GM23338 (cell line): Measurements from ENCODE around the gene EVL. TPM values are rescaled to one million over a fixed set of nuclear protein-coding genes. Genes with fewer than 3 reads are reported as not detected.

Source experiments
- ATAC-seq: fragments of 200-7000 bp; cut with Tn5 transposase; 3 replicates; pipeline ENCODE4 v1.9.1; 2020
- DNase-seq: peaks from one replicate; pipeline ENCODE4 v3.0.0-alpha.2; 2015; ENCODE audit warnings: low spot score
- H2AFZ ChIP-seq: fragments of 200-600 bp; sonication (generic); 2 replicates; pipeline ENCODE4 v1.8.0; 2016; ENCODE audit warnings: antibody characterized with exemption, mild to moderate bottlenecking, moderate library complexity
- H3F3A ChIP-seq: fragments of 200-600 bp; sonication (generic); replicated peaks from 2 replicates; pipeline ENCODE4 v1.8.0; 2017; ENCODE audit warnings: antibody characterized with exemption, mixed run types, low read depth
- H3K27ac ChIP-seq: fragments of 200-600 bp; sonication (generic); 2 replicates; pipeline ENCODE4 v1.6.1; 2016; ENCODE audit warnings: low read depth
- H3K27me3 ChIP-seq: fragments of 200-600 bp; sonication (generic); 2 replicates; pipeline ENCODE4 v1.8.0; 2016; ENCODE audit warnings: mild to moderate bottlenecking, mixed run types, moderate library complexity; ENCODE audit not compliant: insufficient read depth
- H3K36me3 ChIP-seq: fragments of 200-600 bp; sonication (generic); 2 replicates; pipeline ENCODE4 v1.8.0; 2016; ENCODE audit warnings: mild to moderate bottlenecking; ENCODE audit not compliant: insufficient read depth
- H3K4me1 ChIP-seq: fragments of 200-600 bp; sonication (generic); 2 replicates; pipeline ENCODE4 v1.8.0; 2016; ENCODE audit warnings: mild to moderate bottlenecking, moderate library complexity; ENCODE audit not compliant: insufficient read depth
- H3K4me2 ChIP-seq: fragments of 200-600 bp; sonication (generic); 2 replicates; pipeline ENCODE4 v1.7.1; 2017; ENCODE audit warnings: mixed run types
- H3K4me3 ChIP-seq: fragments of 200-600 bp; sonication (generic); 2 replicates; pipeline ENCODE4 v1.6.1; 2016; ENCODE audit warnings: mixed run types
- H3K79me2 ChIP-seq: fragments of 200-600 bp; sonication (generic); replicated peaks from 2 replicates; pipeline ENCODE4 v1.8.0; 2017; ENCODE audit warnings: mild to moderate bottlenecking; ENCODE audit not compliant: insufficient read depth
- H3K9me2 ChIP-seq: fragments of 200-600 bp; sonication (generic); 2 replicates; pipeline ENCODE4 v1.8.0; 2017; ENCODE audit not compliant: insufficient read depth
- H4K20me1 ChIP-seq: fragments of 200-600 bp; sonication (generic); replicated peaks from 2 replicates; pipeline ENCODE4 v1.8.0; 2017; ENCODE audit warnings: mild to moderate bottlenecking; ENCODE audit not compliant: insufficient read depth
- H3K27ac Mint-ChIP-seq: 2 replicates; pipeline ENCODE4 v1.8.0; 2020; ENCODE audit warnings: inconsistent platforms, mild to moderate bottlenecking, moderate library complexity, mixed read lengths
- H3K27me3 Mint-ChIP-seq: 3 replicates; pipeline ENCODE4 v1.8.0; 2022; ENCODE audit warnings: low read depth, mild to moderate bottlenecking, moderate library complexity, mixed read lengths, inconsistent platforms; ENCODE audit not compliant: insufficient read depth, poor library complexity
- H3K36me3 Mint-ChIP-seq: 3 replicates; pipeline ENCODE4 v1.8.0; 2021; ENCODE audit warnings: low read depth, mild to moderate bottlenecking, inconsistent platforms, moderate library complexity, mixed read lengths
- H3K4me1 Mint-ChIP-seq: 3 replicates; pipeline ENCODE4 v1.8.0; 2020; ENCODE audit warnings: mild to moderate bottlenecking, inconsistent platforms, mixed read lengths
- H3K4me3 Mint-ChIP-seq: 3 replicates; pipeline ENCODE4 v1.8.0; 2021; ENCODE audit warnings: moderate library complexity, mild to moderate bottlenecking, inconsistent platforms, mixed read lengths
- H3K9me3 Mint-ChIP-seq: 3 replicates; pipeline ENCODE4 v1.8.0; 2020; ENCODE audit warnings: moderate library complexity, mild to moderate bottlenecking, inconsistent platforms, mixed read lengths
- CREB1 ChIP-seq: fragments of 250-450 bp; sonication (Bioruptor Pico); IDR thresholded peaks from 2 replicates; pipeline ENCODE4 v1.5.0; 2020; ENCODE audit warnings: low read depth, mild to moderate bottlenecking, moderate library complexity
- EZH2 ChIP-seq: fragments of 200-600 bp; sonication (generic); IDR thresholded peaks from one replicate; pipeline ENCODE4 v1.8.0; 2017; ENCODE audit warnings: antibody characterized with exemption, mild to moderate bottlenecking, low read depth; ENCODE audit not compliant: unreplicated experiment
- JUNB ChIP-seq: IDR thresholded peaks from one replicate; pipeline ENCODE4 v1.6.1; 2016; ENCODE audit warnings: antibody characterized with exemption; ENCODE audit not compliant: unreplicated experiment
- NANOG ChIP-seq: IDR thresholded peaks from 2 replicates; pipeline ENCODE4 v1.6.1; 2016; ENCODE audit warnings: antibody characterized with exemption, borderline replicate concordance
- STAT1 ChIP-seq: IDR thresholded peaks from one replicate; pipeline ENCODE4 v1.6.1; 2016; ENCODE audit warnings: antibody characterized with exemption; ENCODE audit not compliant: unreplicated experiment
- ZNF114 ChIP-seq: fragments of 250-450 bp; sonication (Bioruptor Pico); IDR thresholded peaks from 2 replicates; pipeline ENCODE4 v1.5.0; 2020; ENCODE audit warnings: mild to moderate bottlenecking, moderate library complexity
- ZNF331 ChIP-seq: fragments of 250-450 bp; sonication (Bioruptor Pico); IDR thresholded peaks from 2 replicates; pipeline ENCODE4 v1.5.0; 2020; ENCODE audit warnings: low read depth, mild to moderate bottlenecking, moderate library complexity
- polyA plus RNA-seq: library from polyadenylated mRNA; unstranded; fragments of >200 nt; fragmentation: Nextera tagmentation; extraction: Ambion mirVana; gene quantifications from 2 replicates; pipeline ENCODE4 v1.2.1, GENCODE V29; 2016
- total RNA-seq: library from RNA; depleted of rRNA; stranded (reverse); fragments of >200 nt; shearing (Covaris generic); gene quantifications from 2 replicates; pipeline ENCODE4 v1.2.3, GENCODE V29; 2014
- TF ChIP-seq, protein P1 (sequence below): fragments of 250-450 bp; sonication (Bioruptor Pico); IDR thresholded peaks from 2 replicates; pipeline ENCODE4 v1.5.0; 2020; ENCODE audit warnings: mild to moderate bottlenecking, moderate library complexity
- TF ChIP-seq, protein P2 (sequence below): IDR thresholded peaks from 2 replicates; pipeline ENCODE4 v1.6.1; 2016; ENCODE audit warnings: antibody characterized with exemption
- TF ChIP-seq, protein P3 (sequence below), 2 experiments: fragments of 200-600 bp in 1 of 2; sonication (generic) in 1 of 2; conservative IDR thresholded peaks; 2 replicates each; pipeline versions ENCODE4 v1.5.1 to v1.6.1; 2016 to 2017; ENCODE audit warnings: antibody characterized with exemption in 2 of 2, low read depth in 2 of 2, mild to moderate bottlenecking in 2 of 2, moderate library complexity in 1 of 2
- TF ChIP-seq, protein P4 (sequence below): IDR thresholded peaks from one replicate; pipeline ENCODE4 v1.6.1; 2018; ENCODE audit warnings: antibody characterized with exemption; ENCODE audit not compliant: unreplicated experiment

The EVL gene
- total and polyA plus RNA-seq, 2 experiments from 2014 or later: 28.2 to 50.5 TPM

DNA sequence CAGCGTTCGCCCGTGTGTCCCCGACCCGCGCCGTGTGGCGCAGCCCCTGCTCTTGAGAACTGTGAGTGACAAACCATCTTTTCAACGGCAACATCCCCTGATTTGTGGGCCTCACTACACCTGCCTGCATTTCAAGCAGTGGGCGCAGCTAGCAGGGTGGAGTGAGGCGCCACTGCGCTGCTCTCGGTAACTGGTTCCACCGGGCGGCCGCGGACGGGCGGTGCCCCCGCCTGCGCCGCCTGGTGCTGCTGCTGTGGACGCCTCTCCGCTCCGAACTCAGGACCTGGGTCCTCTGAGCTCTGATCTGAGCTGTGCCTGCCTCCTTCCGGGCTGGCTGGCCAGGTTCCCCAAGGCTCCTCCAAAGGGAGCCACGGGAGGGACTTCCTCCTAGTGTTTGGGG is 100.2 kb downstream of the EVL start (continued):
- TF ChIP-seq, protein P1, sequence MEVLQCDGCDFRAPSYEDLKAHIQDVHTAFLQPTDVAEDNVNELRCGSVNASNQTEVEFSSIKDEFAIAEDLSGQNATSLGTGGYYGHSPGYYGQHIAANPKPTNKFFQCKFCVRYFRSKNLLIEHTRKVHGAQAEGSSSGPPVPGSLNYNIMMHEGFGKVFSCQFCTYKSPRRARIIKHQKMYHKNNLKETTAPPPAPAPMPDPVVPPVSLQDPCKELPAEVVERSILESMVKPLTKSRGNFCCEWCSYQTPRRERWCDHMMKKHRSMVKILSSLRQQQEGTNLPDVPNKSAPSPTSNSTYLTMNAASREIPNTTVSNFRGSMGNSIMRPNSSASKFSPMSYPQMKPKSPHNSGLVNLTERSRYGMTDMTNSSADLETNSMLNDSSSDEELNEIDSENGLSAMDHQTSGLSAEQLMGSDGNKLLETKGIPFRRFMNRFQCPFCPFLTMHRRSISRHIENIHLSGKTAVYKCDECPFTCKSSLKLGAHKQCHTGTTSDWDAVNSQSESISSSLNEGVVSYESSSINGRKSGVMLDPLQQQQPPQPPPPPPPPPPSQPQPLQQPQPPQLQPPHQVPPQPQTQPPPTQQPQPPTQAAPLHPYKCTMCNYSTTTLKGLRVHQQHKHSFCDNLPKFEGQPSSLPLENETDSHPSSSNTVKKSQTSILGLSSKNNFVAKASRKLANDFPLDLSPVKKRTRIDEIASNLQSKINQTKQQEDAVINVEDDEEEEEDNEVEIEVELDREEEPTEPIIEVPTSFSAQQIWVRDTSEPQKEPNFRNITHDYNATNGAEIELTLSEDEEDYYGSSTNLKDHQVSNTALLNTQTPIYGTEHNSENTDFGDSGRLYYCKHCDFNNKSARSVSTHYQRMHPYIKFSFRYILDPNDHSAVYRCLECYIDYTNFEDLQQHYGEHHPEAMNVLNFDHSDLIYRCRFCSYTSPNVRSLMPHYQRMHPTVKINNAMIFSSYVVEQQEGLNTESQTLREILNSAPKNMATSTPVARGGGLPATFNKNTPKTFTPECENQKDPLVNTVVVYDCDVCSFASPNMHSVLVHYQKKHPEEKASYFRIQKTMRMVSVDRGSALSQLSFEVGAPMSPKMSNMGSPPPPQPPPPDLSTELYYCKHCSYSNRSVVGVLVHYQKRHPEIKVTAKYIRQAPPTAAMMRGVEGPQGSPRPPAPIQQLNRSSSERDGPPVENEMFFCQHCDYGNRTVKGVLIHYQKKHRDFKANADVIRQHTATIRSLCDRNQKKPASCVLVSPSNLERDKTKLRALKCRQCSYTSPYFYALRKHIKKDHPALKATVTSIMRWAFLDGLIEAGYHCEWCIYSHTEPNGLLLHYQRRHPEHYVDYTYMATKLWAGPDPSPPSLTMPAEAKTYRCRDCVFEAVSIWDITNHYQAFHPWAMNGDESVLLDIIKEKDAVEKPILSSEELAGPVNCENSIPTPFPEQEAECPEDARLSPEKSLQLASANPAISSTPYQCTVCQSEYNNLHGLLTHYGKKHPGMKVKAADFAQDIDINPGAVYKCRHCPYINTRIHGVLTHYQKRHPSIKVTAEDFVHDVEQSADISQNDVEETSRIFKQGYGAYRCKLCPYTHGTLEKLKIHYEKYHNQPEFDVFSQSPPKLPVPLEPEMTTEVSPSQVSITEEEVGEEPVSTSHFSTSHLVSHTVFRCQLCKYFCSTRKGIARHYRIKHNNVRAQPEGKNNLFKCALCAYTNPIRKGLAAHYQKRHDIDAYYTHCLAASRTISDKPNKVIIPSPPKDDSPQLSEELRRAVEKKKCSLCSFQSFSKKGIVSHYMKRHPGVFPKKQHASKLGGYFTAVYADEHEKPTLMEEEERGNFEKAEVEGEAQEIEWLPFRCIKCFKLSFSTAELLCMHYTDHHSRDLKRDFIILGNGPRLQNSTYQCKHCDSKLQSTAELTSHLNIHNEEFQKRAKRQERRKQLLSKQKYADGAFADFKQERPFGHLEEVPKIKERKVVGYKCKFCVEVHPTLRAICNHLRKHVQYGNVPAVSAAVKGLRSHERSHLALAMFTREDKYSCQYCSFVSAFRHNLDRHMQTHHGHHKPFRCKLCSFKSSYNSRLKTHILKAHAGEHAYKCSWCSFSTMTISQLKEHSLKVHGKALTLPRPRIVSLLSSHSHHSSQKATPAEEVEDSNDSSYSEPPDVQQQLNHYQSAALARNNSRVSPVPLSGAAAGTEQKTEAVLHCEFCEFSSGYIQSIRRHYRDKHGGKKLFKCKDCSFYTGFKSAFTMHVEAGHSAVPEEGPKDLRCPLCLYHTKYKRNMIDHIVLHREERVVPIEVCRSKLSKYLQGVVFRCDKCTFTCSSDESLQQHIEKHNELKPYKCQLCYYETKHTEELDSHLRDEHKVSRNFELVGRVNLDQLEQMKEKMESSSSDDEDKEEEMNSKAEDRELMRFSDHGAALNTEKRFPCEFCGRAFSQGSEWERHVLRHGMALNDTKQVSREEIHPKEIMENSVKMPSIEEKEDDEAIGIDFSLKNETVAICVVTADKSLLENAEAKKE (CRISPR knock-in tag): no peak
- TF ChIP-seq ZNF114 (CRISPR knock-in tag): no peak
- TF ChIP-seq, protein P2, sequence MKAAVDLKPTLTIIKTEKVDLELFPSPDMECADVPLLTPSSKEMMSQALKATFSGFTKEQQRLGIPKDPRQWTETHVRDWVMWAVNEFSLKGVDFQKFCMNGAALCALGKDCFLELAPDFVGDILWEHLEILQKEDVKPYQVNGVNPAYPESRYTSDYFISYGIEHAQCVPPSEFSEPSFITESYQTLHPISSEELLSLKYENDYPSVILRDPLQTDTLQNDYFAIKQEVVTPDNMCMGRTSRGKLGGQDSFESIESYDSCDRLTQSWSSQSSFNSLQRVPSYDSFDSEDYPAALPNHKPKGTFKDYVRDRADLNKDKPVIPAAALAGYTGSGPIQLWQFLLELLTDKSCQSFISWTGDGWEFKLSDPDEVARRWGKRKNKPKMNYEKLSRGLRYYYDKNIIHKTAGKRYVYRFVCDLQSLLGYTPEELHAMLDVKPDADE: no peak

GRCh38 chr14:100165831-100166440 is 100.7 kb downstream of the EVL start:
- Mint-ChIP-seq H3K27me3 (peaks cover 23% of the 10 kb centered on the region), H3K36me3 (no peaks in the 10 kb centered on the region), H3K4me1 (peaks cover 10% of the 10 kb centered on the region), H3K27ac (no peak overlapping the region), H3K4me3 (peak overlapping the region; percentile 50; the same call in 2 of the 3 replicates), H3K9me3 (no peaks in the 10 kb centered on the region; the same call in 2 of the 3 replicates)
- Histone ChIP-seq H4K20me1 (no peaks in the 10 kb centered on the region), H3K27ac (no peak overlapping the region), H3F3A (peaks cover 14% of the 10 kb centered on the region; the same call in 1 of the 2 replicates), H3K36me3 (no peaks in the 10 kb centered on the region), H3K9me2 (no peaks in the 10 kb centered on the region), H3K4me2 (peak overlapping the region; percentile 75), H3K27me3 (peaks cover 30% of the 10 kb centered on the region), H2AFZ (peak overlapping the region; percentile 75), H3K79me2 (no peaks in the 10 kb centered on the region), H3K4me3 (peak overlapping the region; percentile 55), H3K4me1 (no peaks in the 10 kb centered on the region)
- no peak for TF ChIP-seq STAT1
- TF ChIP-seq NANOG: no peak
- no peak for TF ChIP-seq JUNB
- no peak for TF ChIP-seq EZH2
- no peak for TF ChIP-seq ZNF331 (CRISPR knock-in tag)
- TF ChIP-seq, protein P3, sequence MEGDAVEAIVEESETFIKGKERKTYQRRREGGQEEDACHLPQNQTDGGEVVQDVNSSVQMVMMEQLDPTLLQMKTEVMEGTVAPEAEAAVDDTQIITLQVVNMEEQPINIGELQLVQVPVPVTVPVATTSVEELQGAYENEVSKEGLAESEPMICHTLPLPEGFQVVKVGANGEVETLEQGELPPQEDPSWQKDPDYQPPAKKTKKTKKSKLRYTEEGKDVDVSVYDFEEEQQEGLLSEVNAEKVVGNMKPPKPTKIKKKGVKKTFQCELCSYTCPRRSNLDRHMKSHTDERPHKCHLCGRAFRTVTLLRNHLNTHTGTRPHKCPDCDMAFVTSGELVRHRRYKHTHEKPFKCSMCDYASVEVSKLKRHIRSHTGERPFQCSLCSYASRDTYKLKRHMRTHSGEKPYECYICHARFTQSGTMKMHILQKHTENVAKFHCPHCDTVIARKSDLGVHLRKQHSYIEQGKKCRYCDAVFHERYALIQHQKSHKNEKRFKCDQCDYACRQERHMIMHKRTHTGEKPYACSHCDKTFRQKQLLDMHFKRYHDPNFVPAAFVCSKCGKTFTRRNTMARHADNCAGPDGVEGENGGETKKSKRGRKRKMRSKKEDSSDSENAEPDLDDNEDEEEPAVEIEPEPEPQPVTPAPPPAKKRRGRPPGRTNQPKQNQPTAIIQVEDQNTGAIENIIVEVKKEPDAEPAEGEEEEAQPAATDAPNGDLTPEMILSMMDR (conservative IDR thresholded peaks at IDR 0.05; ENCODE audit: low read depth in 2 of 2): no peak
- TF ChIP-seq, protein P4, sequence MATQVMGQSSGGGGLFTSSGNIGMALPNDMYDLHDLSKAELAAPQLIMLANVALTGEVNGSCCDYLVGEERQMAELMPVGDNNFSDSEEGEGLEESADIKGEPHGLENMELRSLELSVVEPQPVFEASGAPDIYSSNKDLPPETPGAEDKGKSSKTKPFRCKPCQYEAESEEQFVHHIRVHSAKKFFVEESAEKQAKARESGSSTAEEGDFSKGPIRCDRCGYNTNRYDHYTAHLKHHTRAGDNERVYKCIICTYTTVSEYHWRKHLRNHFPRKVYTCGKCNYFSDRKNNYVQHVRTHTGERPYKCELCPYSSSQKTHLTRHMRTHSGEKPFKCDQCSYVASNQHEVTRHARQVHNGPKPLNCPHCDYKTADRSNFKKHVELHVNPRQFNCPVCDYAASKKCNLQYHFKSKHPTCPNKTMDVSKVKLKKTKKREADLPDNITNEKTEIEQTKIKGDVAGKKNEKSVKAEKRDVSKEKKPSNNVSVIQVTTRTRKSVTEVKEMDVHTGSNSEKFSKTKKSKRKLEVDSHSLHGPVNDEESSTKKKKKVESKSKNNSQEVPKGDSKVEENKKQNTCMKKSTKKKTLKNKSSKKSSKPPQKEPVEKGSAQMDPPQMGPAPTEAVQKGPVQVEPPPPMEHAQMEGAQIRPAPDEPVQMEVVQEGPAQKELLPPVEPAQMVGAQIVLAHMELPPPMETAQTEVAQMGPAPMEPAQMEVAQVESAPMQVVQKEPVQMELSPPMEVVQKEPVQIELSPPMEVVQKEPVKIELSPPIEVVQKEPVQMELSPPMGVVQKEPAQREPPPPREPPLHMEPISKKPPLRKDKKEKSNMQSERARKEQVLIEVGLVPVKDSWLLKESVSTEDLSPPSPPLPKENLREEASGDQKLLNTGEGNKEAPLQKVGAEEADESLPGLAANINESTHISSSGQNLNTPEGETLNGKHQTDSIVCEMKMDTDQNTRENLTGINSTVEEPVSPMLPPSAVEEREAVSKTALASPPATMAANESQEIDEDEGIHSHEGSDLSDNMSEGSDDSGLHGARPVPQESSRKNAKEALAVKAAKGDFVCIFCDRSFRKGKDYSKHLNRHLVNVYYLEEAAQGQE: no peak
- TF ChIP-seq ZNF114 (CRISPR knock-in tag): no peak
- no peak for TF ChIP-seq CREB1 (CRISPR knock-in tag)
- ATAC-seq (peak; percentile 30), DNase-seq (no peak)
